HEK293 (cell line): Measurements from ENCODE around the gene GPX3.

Experiments
- KLF1 ChIP-seq: fragments of 450-650 bp; formaldehyde crosslinking; IDR thresholded peaks from 2 replicates; pipeline ENCODE4 v1.5.1; 2016; ENCODE audit warnings: missing biosample characterization, missing genetic modification characterization
- ZNF624 ChIP-seq: fragments of 450-650 bp; formaldehyde crosslinking; IDR thresholded peaks from 2 replicates; pipeline ENCODE4 v1.5.1; 2017; ENCODE audit warnings: missing biosample characterization, missing genetic modification characterization
- TF ChIP-seq, protein P1 (sequence below): fragments of 450-650 bp; formaldehyde crosslinking; IDR thresholded peaks from 2 replicates; pipeline ENCODE4 v1.5.1; 2016; ENCODE audit warnings: missing biosample characterization, missing genetic modification characterization, low read depth
- TF ChIP-seq, protein P2 (sequence below): fragments of 450-650 bp; formaldehyde crosslinking; IDR thresholded peaks from 2 replicates; pipeline ENCODE4 v1.5.1; 2016; ENCODE audit warnings: missing biosample characterization, missing genetic modification characterization

DNA sequence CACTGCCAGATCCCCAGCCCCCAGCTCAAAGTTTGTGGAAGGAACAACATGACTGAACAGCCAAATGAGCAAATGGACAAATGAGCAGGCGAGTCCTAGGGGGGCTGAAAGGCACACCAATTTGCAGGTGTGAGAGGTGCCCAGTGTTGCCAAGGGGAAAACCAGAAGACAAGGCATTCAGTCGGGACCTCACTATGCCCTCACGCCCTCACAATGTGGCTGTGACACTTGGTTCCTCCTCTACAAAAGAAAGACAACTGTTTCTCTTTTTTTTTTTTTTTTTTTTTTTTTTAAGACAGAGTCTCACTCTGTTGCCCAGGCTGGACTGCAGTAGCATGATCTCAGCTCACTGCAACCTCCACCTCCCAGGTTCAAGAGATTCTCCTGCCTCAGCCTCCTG lies 32.4 kb downstream of the GPX3 start:
- TF ChIP-seq, protein P1, sequence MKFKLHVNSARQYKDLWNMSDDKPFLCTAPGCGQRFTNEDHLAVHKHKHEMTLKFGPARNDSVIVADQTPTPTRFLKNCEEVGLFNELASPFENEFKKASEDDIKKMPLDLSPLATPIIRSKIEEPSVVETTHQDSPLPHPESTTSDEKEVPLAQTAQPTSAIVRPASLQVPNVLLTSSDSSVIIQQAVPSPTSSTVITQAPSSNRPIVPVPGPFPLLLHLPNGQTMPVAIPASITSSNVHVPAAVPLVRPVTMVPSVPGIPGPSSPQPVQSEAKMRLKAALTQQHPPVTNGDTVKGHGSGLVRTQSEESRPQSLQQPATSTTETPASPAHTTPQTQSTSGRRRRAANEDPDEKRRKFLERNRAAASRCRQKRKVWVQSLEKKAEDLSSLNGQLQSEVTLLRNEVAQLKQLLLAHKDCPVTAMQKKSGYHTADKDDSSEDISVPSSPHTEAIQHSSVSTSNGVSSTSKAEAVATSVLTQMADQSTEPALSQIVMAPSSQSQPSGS (tag by site-specific recombination), result no peak
- TF ChIP-seq KLF1 (tag by site-specific recombination) (no peak), ZNF624 (tag by site-specific recombination) (no peak)
- TF ChIP-seq, protein P2, sequence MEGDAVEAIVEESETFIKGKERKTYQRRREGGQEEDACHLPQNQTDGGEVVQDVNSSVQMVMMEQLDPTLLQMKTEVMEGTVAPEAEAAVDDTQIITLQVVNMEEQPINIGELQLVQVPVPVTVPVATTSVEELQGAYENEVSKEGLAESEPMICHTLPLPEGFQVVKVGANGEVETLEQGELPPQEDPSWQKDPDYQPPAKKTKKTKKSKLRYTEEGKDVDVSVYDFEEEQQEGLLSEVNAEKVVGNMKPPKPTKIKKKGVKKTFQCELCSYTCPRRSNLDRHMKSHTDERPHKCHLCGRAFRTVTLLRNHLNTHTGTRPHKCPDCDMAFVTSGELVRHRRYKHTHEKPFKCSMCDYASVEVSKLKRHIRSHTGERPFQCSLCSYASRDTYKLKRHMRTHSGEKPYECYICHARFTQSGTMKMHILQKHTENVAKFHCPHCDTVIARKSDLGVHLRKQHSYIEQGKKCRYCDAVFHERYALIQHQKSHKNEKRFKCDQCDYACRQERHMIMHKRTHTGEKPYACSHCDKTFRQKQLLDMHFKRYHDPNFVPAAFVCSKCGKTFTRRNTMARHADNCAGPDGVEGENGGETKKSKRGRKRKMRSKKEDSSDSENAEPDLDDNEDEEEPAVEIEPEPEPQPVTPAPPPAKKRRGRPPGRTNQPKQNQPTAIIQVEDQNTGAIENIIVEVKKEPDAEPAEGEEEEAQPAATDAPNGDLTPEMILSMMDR (tag by site-specific recombination), result no peak
